IMR-90 (cell line): ENCODE results near the gene HIF1A. TPM values are rescaled to one million over a fixed set of nuclear protein-coding genes. Genes with fewer than 3 reads are reported as not detected.

Experiments
- ATAC-seq: fragments of 200-7000 bp; cut with Tn5 transposase; 2 replicates; pipeline ENCODE4 v1.9.1; 2020; ENCODE audit warnings: low read depth, mild to moderate bottlenecking, moderate library complexity
- BruUV-seq: library from RNA; stranded (reverse); fragments of 400-500 nt; replicated peaks from 2 replicates; lab custom pipeline; 2021; lab: Mats Ljungman, UMichigan
- CTCF ChIA-PET: fragments of 300-600 bp; formaldehyde crosslinking; extraction: SDS; loops from one replicate; lab custom pipeline; 2021; ENCODE audit warnings: antibody characterized with exemption; lab: Yijun Ruan, JAX
- POLR2A ChIA-PET: fragments of 300-600 bp; sonication (Branson Sonifier 250); formaldehyde crosslinking; loops from one replicate; lab custom pipeline; 2022; ENCODE audit warnings: antibody characterized with exemption; ENCODE audit not compliant: unreplicated experiment; lab: Charles Lee
- DNase-seq: peaks from one replicate; pipeline ENCODE4 v3.0.0; 2013
- H2AFZ ChIP-seq: replicated peaks from 2 replicates; pipeline ENCODE3; 2013; ENCODE audit warnings: low read length, mild to moderate bottlenecking; ENCODE audit not compliant: poor library complexity
- H2AK5ac ChIP-seq: 2 replicates; pipeline ENCODE4 v1.6.1; 2013; ENCODE audit warnings: low read depth, low read length, inconsistent platforms
- H2AK9ac ChIP-seq: replicated peaks from 2 replicates; pipeline ENCODE3; 2013; ENCODE audit warnings: mild to moderate bottlenecking, low read depth, low read length, moderate library complexity; ENCODE audit not compliant: poor library complexity
- H2BK120ac ChIP-seq: 2 replicates; pipeline ENCODE4 v1.6.1; 2013; ENCODE audit warnings: low read depth, low read length, inconsistent platforms
- H2BK15ac ChIP-seq: 3 replicates; pipeline ENCODE4 v1.6.1; 2013; ENCODE audit warnings: low read depth, low read length, inconsistent platforms
- H2BK20ac ChIP-seq: 2 replicates; pipeline ENCODE4 v1.6.1; 2013; ENCODE audit warnings: low read depth, mild to moderate bottlenecking, inconsistent platforms, low read length, moderate library complexity
- H2BK5ac ChIP-seq: 2 replicates; pipeline ENCODE4 v1.6.1; 2013; ENCODE audit warnings: mild to moderate bottlenecking, low read depth, low read length, inconsistent platforms; ENCODE audit not compliant: poor library complexity, severe bottlenecking
- H3K14ac ChIP-seq: replicated peaks from 2 replicates; pipeline ENCODE4 v1.6.1; 2013; ENCODE audit warnings: low read depth, low read length, inconsistent platforms
- H3K18ac ChIP-seq: 2 replicates; pipeline ENCODE4 v1.6.1; 2013; ENCODE audit warnings: low read depth, low read length, control low read depth
- H3K23ac ChIP-seq: 2 replicates; pipeline ENCODE4 v1.6.1; 2013; ENCODE audit warnings: low read depth, low read length, inconsistent platforms
- H3K27ac ChIP-seq: 2 replicates; pipeline ENCODE4 v1.5.1; 2013; ENCODE audit warnings: mild to moderate bottlenecking, control low read depth, low read length; ENCODE audit not compliant: insufficient read depth
- H3K27me3 ChIP-seq: 2 replicates; pipeline ENCODE4 v1.6.1; 2013; ENCODE audit warnings: low read length; ENCODE audit not compliant: control insufficient read depth, insufficient read depth
- H3K36me3 ChIP-seq: 2 replicates; pipeline ENCODE4 v1.6.1; 2013; ENCODE audit warnings: low read length, mixed read lengths; ENCODE audit not compliant: control insufficient read depth, insufficient read depth
- H3K4ac ChIP-seq: 2 replicates; pipeline ENCODE4 v1.6.1; 2013; ENCODE audit warnings: low read depth, low read length, inconsistent platforms
- H3K4me1 ChIP-seq: 2 replicates; pipeline ENCODE4 v1.6.1; 2013; ENCODE audit warnings: low read length, mixed read lengths; ENCODE audit not compliant: control insufficient read depth, insufficient read depth
- H3K4me2 ChIP-seq: 2 replicates; pipeline ENCODE4 v1.6.1; 2013; ENCODE audit warnings: low read depth, mild to moderate bottlenecking, control low read depth, low read length, moderate library complexity
- H3K4me3 ChIP-seq: 2 replicates; pipeline ENCODE4 v1.5.1; 2013; ENCODE audit warnings: low read depth, mild to moderate bottlenecking, control low read depth, low read length, moderate library complexity; ENCODE audit not compliant: insufficient read depth
- H3K56ac ChIP-seq: 2 replicates; pipeline ENCODE4 v1.6.1; 2013; ENCODE audit warnings: low read length, inconsistent platforms; ENCODE audit not compliant: insufficient read depth; ENCODE audit errors: extremely low read depth
- H3K79me1 ChIP-seq, 2 experiments: 2 replicates each; pipeline ENCODE4 v1.6.1; 2013; ENCODE audit warnings: low read length in 2 of 2, inconsistent platforms in 1 of 2, low read depth in 1 of 2
- H3K9ac ChIP-seq: 2 replicates; pipeline ENCODE4 v1.6.1; 2013; ENCODE audit warnings: low read depth, low read length, control low read depth
- H3K9me1 ChIP-seq: 2 replicates; pipeline ENCODE4 v1.6.1; 2013; ENCODE audit warnings: low read length, inconsistent platforms; ENCODE audit not compliant: insufficient read depth
- H3K9me3 ChIP-seq: 2 replicates; pipeline ENCODE4 v1.6.1; 2013; ENCODE audit warnings: low read length; ENCODE audit not compliant: control insufficient read depth, insufficient read depth
- H4K20me1 ChIP-seq: 2 replicates; pipeline ENCODE4 v1.6.1; 2013; ENCODE audit warnings: low read length, inconsistent platforms; ENCODE audit not compliant: insufficient read depth
- H4K5ac ChIP-seq: 2 replicates; pipeline ENCODE4 v1.6.1; 2013; ENCODE audit warnings: mild to moderate bottlenecking, low read depth, low read length, control low read depth
- H4K8ac ChIP-seq, 2 experiments: 2 replicates each; pipeline ENCODE4 v1.6.1; 2013; ENCODE audit warnings: low read depth in 2 of 2, low read length in 2 of 2, control low read depth in 1 of 2, inconsistent platforms in 1 of 2
- H4K91ac ChIP-seq: 2 replicates; pipeline ENCODE4 v1.6.1; 2013; ENCODE audit warnings: low read depth, low read length, inconsistent platforms; ENCODE audit not compliant: insufficient read depth
- CEBPB ChIP-seq: IDR thresholded peaks from 2 replicates; pipeline ENCODE4 v1.6.1; 2012; ENCODE audit warnings: low read depth, low read length, improper control_type of control experiment
- RAD21 ChIP-seq: IDR thresholded peaks from 2 replicates; pipeline ENCODE4 v1.6.1; 2012; ENCODE audit warnings: low read length, improper control_type of control experiment
- RCOR1 ChIP-seq: IDR thresholded peaks from 2 replicates; pipeline ENCODE4 v1.6.1; 2012; ENCODE audit warnings: mild to moderate bottlenecking, low read length, improper control_type of control experiment; ENCODE audit not compliant: insufficient replicate concordance
- USF2 ChIP-seq: fragments of 150-350 bp; IDR thresholded peaks from 2 replicates; pipeline ENCODE4 v1.6.1; 2017; ENCODE audit warnings: mild to moderate bottlenecking, antibody characterized with exemption, low read length, low read depth
- WGBS, 2 experiments: methylation state at CpG; one replicate each; pipeline versions ENCODE4 v1.1.5 to v1.1.7; 2013; ENCODE audit warnings: missing lambda C conversion rate in 2 of 2; ENCODE audit not compliant: insufficient read length in 1 of 2; ENCODE audit errors: extremely low coverage in 2 of 2; 5-methylcytosine and 5-hydroxymethylcytosine counted together
- dilution Hi-C: fragments of 300-500 bp; cut with HindIII; formaldehyde crosslinking; loops from one replicate; pipeline ENCODE4 v1.14.3; 2018; ENCODE audit warnings: low sequenced_read_pairs; ENCODE audit not compliant: unreplicated experiment
- in situ Hi-C: fragments of 300-500 bp; cut with MboI; formaldehyde crosslinking; loops from 3 replicates; pipeline ENCODE4 v1.14.3; 2019; ENCODE audit warnings: low sequenced_read_pairs, inconsistent platforms, mixed read lengths
- intact Hi-C: fragments of 100-400 bp; cut with micrococcal nuclease; formaldehyde crosslinking; loops from 2 replicates; pipeline ENCODE4 v1.10.0; 2022
- polyA plus RNA-seq, 3 experiments: library from polyadenylated mRNA; depleted of rRNA; stranded (reverse); fragments of >200 nt; gene quantifications; 2 replicates each; pipeline ENCODE4 v1.2.3, GENCODE V29; 2012; ENCODE audit warnings: low replicate concordance in 1 of 3
- total RNA-seq: library from RNA; depleted of rRNA; stranded (reverse); fragments of >200 nt; gene quantifications from 2 replicates; pipeline ENCODE4 v1.2.3, GENCODE V29; 2012

Gene HIF1A
- total and polyA plus RNA-seq, 2 of the 4 experiments (the other 2 are of a cell fraction), result 128 to 301 TPM

DNA sequence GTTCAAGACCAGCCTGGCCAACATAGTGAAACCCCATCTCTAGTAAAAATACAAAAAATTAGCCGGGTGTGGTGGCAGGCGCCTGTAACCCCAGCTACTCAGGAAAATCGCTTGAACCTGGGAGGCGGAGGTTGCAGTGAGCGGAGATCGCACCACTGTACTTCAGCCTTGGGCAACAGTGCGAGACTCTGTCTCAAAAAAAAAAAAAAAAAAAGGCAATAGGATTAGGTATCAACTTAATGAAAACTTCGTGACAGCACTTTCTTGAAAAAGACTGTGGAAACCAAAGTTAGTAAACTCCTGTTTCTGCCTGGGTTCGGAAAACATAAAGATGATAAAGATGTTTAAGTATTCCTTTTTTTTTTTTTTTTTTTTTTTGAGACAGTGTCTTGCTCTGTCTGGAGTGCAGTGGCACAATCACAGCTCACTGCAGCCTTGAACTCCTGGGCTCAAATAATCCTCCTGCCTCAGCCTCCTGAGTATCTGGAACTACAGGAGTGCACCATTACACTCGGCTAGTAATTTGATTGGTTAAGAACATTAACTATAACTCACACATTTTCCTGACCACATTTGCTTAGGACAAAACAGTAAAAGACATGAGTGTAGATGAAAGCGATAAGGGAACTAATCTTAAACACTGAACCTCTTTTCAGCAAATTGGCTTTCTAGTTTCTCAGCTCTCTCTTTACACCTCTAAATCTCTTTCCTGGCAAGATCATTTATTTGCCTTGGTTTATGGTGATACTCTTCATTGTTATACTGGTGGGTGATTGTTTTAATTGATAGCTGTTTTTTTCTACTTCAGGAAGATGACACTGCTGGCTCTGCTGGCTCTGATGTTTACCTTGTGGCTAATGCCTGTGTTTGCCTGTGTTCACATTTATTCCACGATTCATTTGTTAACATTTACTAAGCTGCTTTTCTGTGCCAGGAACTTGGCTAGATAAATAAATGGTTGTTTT lies 15.8 kb downstream of the HIF1A start:
- intact Hi-C loops, result no loop called here
- no peak overlapping the region for H3K4me3 ChIP-seq
- no peak overlapping the region for H2AK5ac ChIP-seq
- no peak overlapping the region for H4K8ac ChIP-seq
- peaks cover 12% of the 10 kb centered on the region for H3K9me1 ChIP-seq
- peak overlapping the region; percentile 70 for H3K4me2 ChIP-seq
- peaks cover 14% of the 10 kb centered on the region for H3K4me1 ChIP-seq
- POLR2A ChIA-PET, result interaction anchor here (0.6 to 0.7 kb wide), 2 partner anchors 12 to 121 kb away, joined by 3 to 7 read pairs; no protein-coding TSS in a partner anchor
- H3K14ac ChIP-seq, result peak overlapping the region; percentile 46; the same call in 1 of the 2 replicates
- H2BK15ac ChIP-seq, result no peak overlapping the region
- H2BK120ac ChIP-seq, result no peak overlapping the region
- no peak overlapping the region for H3K9ac ChIP-seq
- H3K56ac ChIP-seq, result no peak overlapping the region
- H3K27me3 ChIP-seq, result no peaks in the 10 kb centered on the region
- no peak overlapping the region for H3K18ac ChIP-seq
- no CpG with 5 or more reads among the region's 12 CpGs for WGBS, 2 experiments
- H3K36me3 ChIP-seq, result no peaks in the 10 kb centered on the region; the same call in 1 of the 2 replicates
- no peak overlapping the region for H4K5ac ChIP-seq
- H2AK9ac ChIP-seq, result no peak overlapping the region
- dilution Hi-C loops, result loop anchor here (25.0 kb wide), 1 partner anchor 249 kb away; no protein-coding TSS in a partner anchor
- H3K9me3 ChIP-seq, result no peaks in the 10 kb centered on the region
- in situ Hi-C loops, result no loop called here
- CTCF ChIA-PET, result no interaction called here
- H2BK20ac ChIP-seq, result no peak overlapping the region
- TF ChIP-seq USF2 (no peak), CEBPB (no peak), RCOR1 (no peak), RAD21 (no peak)
- peaks cover 0 to 48% of the 10 kb centered on the region in 2 experiments; a peak in 2 of 4 replicates for H3K79me1 ChIP-seq
- H3K27ac ChIP-seq, result no peak overlapping the region
- DNase-seq (no peak), ATAC-seq (peak; percentile 28; the same call in 1 of the 2 replicates)
- no TSS peak for BruUV-seq
- no peak overlapping the region for H3K4ac ChIP-seq
- no peak overlapping the region for H2AFZ ChIP-seq
- H3K23ac ChIP-seq, result no peak overlapping the region
- no peak overlapping the region for H2BK5ac ChIP-seq
- H4K91ac ChIP-seq, result no peak overlapping the region
- peaks cover 85% of the 10 kb centered on the region for H4K20me1 ChIP-seq
